ENCODE measurements around the gene AGK.

AGK gene

GRCh38 chr7:141588912-141589311, 37.7 kb downstream of the AGK start:
- TF ChIP-seq SPI1 (IDR thresholded peaks at IDR 0.05; ENCODE audit: borderline replicate concordance, low read depth) (no peak), GABPA (IDR thresholded peaks at IDR 0.05; ENCODE audit: low read depth) (no peak), POLR2AphosphoS5 (IDR thresholded peaks at IDR 0.05; ENCODE audit: low read depth) (no peak), CTCF (IDR thresholded peaks at IDR 0.05; ENCODE audit: insufficient read depth, low read length) (no peak), REST (IDR thresholded peaks at IDR 0.05; ENCODE audit: insufficient replicate concordance, low read depth) (no peak)
- Histone ChIP-seq H3K27me3 (ENCODE audit: insufficient read depth, poor library complexity, severe bottlenecking) (no peaks in the 10 kb centered on the region), H3K27ac (replicated peaks) (no peak overlapping the region), H3K4me3 (replicated peaks; ENCODE audit: insufficient read depth, low read length) (no peak overlapping the region)
- no peak for DNase-seq (ENCODE audit: low read depth in 1 of 2, low spot score in 1 of 2)

DNA sequence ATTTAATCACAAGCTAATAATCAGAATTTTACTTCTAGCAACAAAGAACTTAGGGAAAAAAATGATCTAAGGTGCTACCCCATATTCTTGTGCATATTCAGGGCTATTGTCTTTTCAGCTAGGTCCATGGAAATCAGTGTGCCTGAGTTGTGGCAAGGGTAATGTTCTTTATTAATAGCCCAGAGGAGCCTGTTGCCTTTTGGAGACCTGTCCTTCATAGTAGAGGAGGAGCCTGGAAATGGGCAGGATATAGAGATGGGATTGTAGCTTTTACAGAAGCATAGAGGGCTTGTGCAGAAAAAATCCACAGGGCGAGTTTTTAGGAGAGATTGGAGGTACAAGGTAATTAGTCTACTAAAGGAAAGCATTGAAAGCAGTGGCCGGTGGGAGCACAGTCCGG, 38.9 kb downstream of the AGK start:
- TF ChIP-seq REST (IDR thresholded peaks at IDR 0.05; ENCODE audit: insufficient replicate concordance, low read depth), result no peak
- TF ChIP-seq CTCF (IDR thresholded peaks at IDR 0.05; ENCODE audit: insufficient read depth, low read length), result no peak
- TF ChIP-seq GABPA (IDR thresholded peaks at IDR 0.05; ENCODE audit: low read depth), result no peak
- TF ChIP-seq SPI1 (IDR thresholded peaks at IDR 0.05; ENCODE audit: borderline replicate concordance, low read depth), result no peak
- no peak for TF ChIP-seq POLR2AphosphoS5 (IDR thresholded peaks at IDR 0.05; ENCODE audit: low read depth)
- no peaks in the 10 kb centered on the region for H3K27me3 ChIP-seq (ENCODE audit: insufficient read depth, poor library complexity, severe bottlenecking)
- H3K27ac ChIP-seq (replicated peaks), result no peak overlapping the region
- DNase-seq (ENCODE audit: low read depth in 1 of 2, low spot score in 1 of 2), result no peak
- H3K4me3 ChIP-seq (replicated peaks; ENCODE audit: insufficient read depth, low read length), result no peak overlapping the region

- Histone ChIP-seq H3K27me3 (ENCODE audit: insufficient read depth, poor library complexity, severe bottlenecking) (no peaks in the 10 kb centered on the region), H3K4me3 (replicated peaks; ENCODE audit: insufficient read depth, low read length) (no peak overlapping the region), H3K27ac (replicated peaks) (no peak overlapping the region)
- TF ChIP-seq CTCF (IDR thresholded peaks at IDR 0.05; ENCODE audit: insufficient read depth, low read length), result no peak
- no peak for TF ChIP-seq GABPA (IDR thresholded peaks at IDR 0.05; ENCODE audit: low read depth)
- TF ChIP-seq SPI1 (IDR thresholded peaks at IDR 0.05; ENCODE audit: borderline replicate concordance, low read depth), result no peak
- TF ChIP-seq REST (IDR thresholded peaks at IDR 0.05; ENCODE audit: insufficient replicate concordance, low read depth), result no peak
- TF ChIP-seq POLR2AphosphoS5 (IDR thresholded peaks at IDR 0.05; ENCODE audit: low read depth), result no peak
- DNase-seq (ENCODE audit: low read depth in 1 of 2, low spot score in 1 of 2), result no peak
Measured at GRCh38 chr7:141590666-141591065, 39.5 kb downstream of the AGK start.

Measured in HL-60 (cell line).